ENCODE results near the gene TM7SF3. TPM values are rescaled to one million over a fixed set of nuclear protein-coding genes. Genes with fewer than 3 reads are reported as not detected.

Gene TM7SF3
- total RNA-seq, 1 donor from 2014 or later = 426 TPM

DNA sequence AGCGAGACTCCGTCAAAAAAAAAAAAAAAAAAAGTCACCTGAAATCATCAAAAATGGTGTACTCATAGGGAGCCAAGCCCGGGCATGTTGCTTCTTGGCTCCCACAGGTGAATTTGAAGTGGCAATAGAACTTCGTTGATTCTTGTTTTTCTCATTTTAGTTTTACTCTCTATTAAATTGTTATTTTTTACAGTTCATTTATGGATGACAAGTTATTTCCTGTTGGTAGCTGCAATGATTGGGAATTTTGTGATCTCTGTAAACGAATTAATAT lies 1.3 kb downstream of the TM7SF3 start:
- Histone ChIP-seq H3K36me3 (ENCODE audit: control insufficient read depth, insufficient read depth, low read length) (no peaks in the 10 kb centered on the region), H3K27me3 (ENCODE audit: control insufficient read depth, insufficient read depth, low read length) (no peaks in the 10 kb centered on the region), H3K4me3 (ENCODE audit: low read depth, low read length) (peak overlapping the region; percentile 53)
- DNase-seq (ENCODE audit: low read depth) = peak; percentile 67
- FAIRE-seq = no peak
- TF ChIP-seq CTCF (IDR thresholded peaks at IDR 0.05; ENCODE audit: insufficient read depth, low read length, severe bottlenecking) = no peak

GRCh38 chr12:27012239-27012981 lies 1.8 kb downstream of the TM7SF3 start:
- Histone ChIP-seq H3K27me3 (ENCODE audit: control insufficient read depth, insufficient read depth, low read length) (no peaks in the 10 kb centered on the region), H3K4me3 (ENCODE audit: low read depth, low read length) (peak overlapping the region; percentile 53), H3K36me3 (ENCODE audit: control insufficient read depth, insufficient read depth, low read length) (no peaks in the 10 kb centered on the region)
- peak; percentile 28 for DNase-seq (ENCODE audit: low read depth)
- no peak for FAIRE-seq
- no peak for TF ChIP-seq CTCF (IDR thresholded peaks at IDR 0.05; ENCODE audit: insufficient read depth, low read length, severe bottlenecking)

DNA sequence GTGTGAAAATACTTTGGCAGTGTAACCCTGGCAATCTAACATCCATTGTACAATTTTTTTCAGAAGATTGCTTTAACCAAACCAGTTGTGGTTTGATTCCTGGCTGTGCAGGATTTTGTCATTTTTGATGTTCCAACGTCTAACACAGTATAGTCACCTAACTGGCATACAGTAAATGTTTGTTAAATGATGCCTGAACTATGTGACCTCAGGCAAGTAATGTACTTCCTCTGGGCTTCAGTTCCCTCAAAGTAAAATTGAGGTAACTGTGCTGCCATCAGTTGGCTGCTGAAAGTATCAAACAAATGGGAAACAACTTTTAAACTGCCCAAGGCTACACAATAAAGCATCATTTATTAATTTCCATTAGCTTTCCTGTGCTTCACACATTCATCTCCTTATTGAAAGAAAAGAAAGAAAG lies 4.3 kb downstream of the TM7SF3 start:
- no peak for TF ChIP-seq CTCF (IDR thresholded peaks at IDR 0.05; ENCODE audit: insufficient read depth, low read length, severe bottlenecking)
- Histone ChIP-seq H3K4me3 (ENCODE audit: low read depth, low read length) (no peak overlapping the region), H3K36me3 (ENCODE audit: control insufficient read depth, insufficient read depth, low read length) (no peaks in the 10 kb centered on the region), H3K27me3 (ENCODE audit: control insufficient read depth, insufficient read depth, low read length) (no peaks in the 10 kb centered on the region)
- FAIRE-seq = no peak
- peak; percentile 39 for DNase-seq (ENCODE audit: low read depth)

DNA sequence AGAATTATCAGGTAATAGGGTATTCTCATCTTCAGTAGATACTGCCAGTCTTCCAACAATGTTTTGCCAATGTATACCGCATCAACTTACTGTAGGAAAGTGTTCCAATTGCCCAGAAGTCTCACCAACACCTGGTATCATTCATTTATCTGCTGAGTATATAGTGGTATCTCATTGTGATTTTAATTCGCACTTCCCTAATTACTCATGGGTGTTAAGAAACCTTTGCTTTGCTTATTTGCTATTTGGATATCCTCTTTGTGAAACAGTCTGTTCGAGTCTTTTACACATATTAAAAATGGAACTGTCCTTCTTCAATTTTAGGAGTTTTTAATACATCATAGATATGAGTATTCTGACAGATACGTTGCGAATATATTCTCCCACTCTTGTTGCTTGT lies 6.1 kb downstream of the TM7SF3 start:
- Histone ChIP-seq H3K36me3 (ENCODE audit: control insufficient read depth, insufficient read depth, low read length) (no peaks in the 10 kb centered on the region), H3K4me3 (ENCODE audit: low read depth, low read length) (no peak overlapping the region), H3K27me3 (ENCODE audit: control insufficient read depth, insufficient read depth, low read length) (no peaks in the 10 kb centered on the region)
- DNase-seq (ENCODE audit: low read depth) (no peak), FAIRE-seq (no peak)
- TF ChIP-seq CTCF (IDR thresholded peaks at IDR 0.05; ENCODE audit: insufficient read depth, low read length, severe bottlenecking) = no peak

- H3K36me3 ChIP-seq (ENCODE audit: control insufficient read depth, insufficient read depth, low read length) = no peaks in the 10 kb centered on the region
- TF ChIP-seq CTCF (IDR thresholded peaks at IDR 0.05; ENCODE audit: insufficient read depth, low read length, severe bottlenecking) = no peak
- DNase-seq (ENCODE audit: low read depth) (no peak), FAIRE-seq (no peak)
- no peak overlapping the region for H3K4me3 ChIP-seq (ENCODE audit: low read depth, low read length)
- no peaks in the 10 kb centered on the region for H3K27me3 ChIP-seq (ENCODE audit: control insufficient read depth, insufficient read depth, low read length)
Observed at GRCh38 chr12:27006797-27007467, 7.3 kb downstream of the TM7SF3 start.

Measured in bronchial epithelial cell (primary cell).